ENCODE data around the gene DOLK. TPM values are rescaled to one million over a fixed set of nuclear protein-coding genes. Genes with fewer than 3 reads are reported as not detected.

DOLK gene
- total and polyA plus RNA-seq, 4 donors = 9.5 to 15.3 (median 11.7) TPM

DNA sequence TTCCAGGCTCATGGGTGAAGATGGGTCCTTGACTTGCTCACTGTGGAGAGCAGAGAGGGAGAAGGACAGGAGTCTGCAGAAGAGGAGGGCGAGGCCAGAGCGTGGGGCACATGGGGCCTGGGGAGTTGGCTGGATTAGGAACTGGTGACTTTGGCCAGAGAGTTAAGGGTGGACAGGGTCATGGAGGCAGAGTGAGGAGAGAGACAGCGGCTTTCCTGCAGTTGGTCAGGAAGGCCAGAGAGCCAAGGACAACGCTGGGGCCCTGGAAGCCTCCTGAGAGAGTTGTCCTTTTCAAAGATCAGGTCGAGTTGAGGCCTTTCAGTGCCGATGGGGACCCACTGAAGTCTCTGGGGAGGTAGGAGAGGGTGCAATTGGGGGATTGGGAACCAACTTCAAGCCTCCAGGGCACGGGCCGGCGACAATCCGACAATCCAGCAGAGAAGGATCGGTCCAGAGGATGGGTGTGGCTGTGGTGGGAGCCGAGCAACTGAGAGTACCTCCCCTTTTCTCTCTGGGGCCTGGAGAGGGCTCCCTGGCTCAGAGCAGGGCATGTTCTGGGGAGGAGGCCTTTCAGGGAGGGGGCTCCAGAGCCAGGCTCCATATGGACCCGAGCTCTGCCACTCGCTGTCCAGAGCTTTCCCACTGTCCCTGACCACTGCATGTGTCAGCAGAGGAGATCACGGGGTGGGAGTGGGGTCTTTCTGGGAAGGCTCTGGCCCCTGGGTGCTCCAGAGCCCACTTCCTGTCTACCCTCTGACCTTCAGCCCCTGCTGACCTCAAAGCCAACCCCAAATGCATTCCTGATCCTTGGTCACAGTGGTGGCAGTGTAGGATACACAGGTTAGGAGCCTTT lies 34.1 kb downstream of the DOLK start:
- H3K4me3 ChIP-seq (ENCODE audit: low read depth in 1 of 3, low read length in 3 of 3) = no peak overlapping the region
- TF ChIP-seq FOXA2 (IDR thresholded peaks at IDR 0.05) = no peak
- no peak for TF ChIP-seq GABPA (IDR thresholded peaks at IDR 0.05 in 1 of 2, conservative IDR thresholded peaks at IDR 0.05 in 1 of 2)
- no peak for TF ChIP-seq HNF4A (conservative IDR thresholded peaks at IDR 0.05)
- no peak for TF ChIP-seq RAD21 (IDR thresholded peaks at IDR 0.05)
- H3K4me1 ChIP-seq (ENCODE audit: control insufficient read depth in 4 of 4, insufficient read depth in 4 of 4, low read length in 3 of 4) = peaks cover 5 to 51% (median 31%) of the 10 kb centered on the region in 4 donors
- no peaks in the 10 kb centered on the region for H3K27me3 ChIP-seq (ENCODE audit: control insufficient read depth in 4 of 4, insufficient read depth in 4 of 4, low read length in 3 of 4)
- DNase-seq (ENCODE audit: low spot score) = no peak
- no peaks in the 10 kb centered on the region for H3K9me3 ChIP-seq (ENCODE audit: control insufficient read depth in 4 of 4, low read length in 3 of 4)
- peak overlapping the region; percentile 34 to 54 for H3K27ac ChIP-seq (ENCODE audit: low read depth in 1 of 2, low read length in 2 of 2)
- 77% methylated on average over 15 of the region's 15 CpGs for WGBS
- no peak overlapping the region for H3K9ac ChIP-seq (ENCODE audit: low read depth in 1 of 2, low read length in 2 of 2)
- H3K36me3 ChIP-seq (ENCODE audit: control insufficient read depth in 4 of 4, insufficient read depth in 3 of 4, low read depth in 1 of 4, low read length in 3 of 4) = peaks cover 4 to 24% (median 17%) of the 10 kb centered on the region in 4 donors

DNA sequence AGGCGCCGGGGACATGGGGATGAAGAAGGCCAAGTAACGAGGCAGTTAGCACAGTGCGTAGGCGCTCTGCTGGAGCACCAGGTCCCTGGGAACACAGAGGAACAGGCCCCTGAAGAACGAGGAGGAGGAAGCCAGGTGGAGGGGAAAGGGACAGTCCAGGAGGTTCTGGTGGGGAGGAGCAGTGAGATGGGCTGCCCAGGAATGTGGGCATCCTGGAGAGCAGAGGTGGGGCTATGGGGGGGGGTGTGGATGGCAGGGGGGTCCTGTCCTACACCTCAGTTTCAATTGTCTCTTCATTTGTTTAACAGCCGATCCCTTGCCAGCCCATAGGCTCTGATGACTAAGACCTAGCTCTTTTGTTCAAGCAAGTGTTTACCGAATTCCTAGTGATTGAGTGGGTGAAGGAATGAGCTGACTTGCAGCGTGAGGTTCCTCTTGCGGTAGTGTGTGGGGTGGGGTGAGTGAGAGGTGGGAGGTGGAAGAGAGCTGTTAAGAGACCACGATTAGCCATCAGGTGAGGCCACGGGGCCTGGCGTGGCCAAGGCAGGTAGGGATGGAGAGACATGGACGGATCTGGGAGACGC lies 35.0 kb downstream of the DOLK start:
- DNase-seq (ENCODE audit: low spot score) = no peak
- Histone ChIP-seq H3K4me1 (ENCODE audit: control insufficient read depth in 4 of 4, insufficient read depth in 4 of 4, low read length in 3 of 4) (peaks cover 3 to 45% (median 27%) of the 10 kb centered on the region in 4 donors), H3K9me3 (ENCODE audit: control insufficient read depth in 4 of 4, low read length in 3 of 4) (no peaks in the 10 kb centered on the region), H3K27me3 (ENCODE audit: control insufficient read depth in 4 of 4, insufficient read depth in 4 of 4, low read length in 3 of 4) (no peaks in the 10 kb centered on the region), H3K9ac (ENCODE audit: low read depth in 1 of 2, low read length in 2 of 2) (no peak overlapping the region), H3K27ac (ENCODE audit: low read depth in 1 of 2, low read length in 2 of 2) (peak overlapping the region; percentile 34 to 54), H3K36me3 (ENCODE audit: control insufficient read depth in 4 of 4, insufficient read depth in 3 of 4, low read depth in 1 of 4, low read length in 3 of 4) (peaks cover 6 to 33% (median 25%) of the 10 kb centered on the region in 4 donors), H3K4me3 (ENCODE audit: low read depth in 1 of 3, low read length in 3 of 3) (no peak overlapping the region)
- WGBS = 85% methylated on average over 15 of the region's 15 CpGs
- TF ChIP-seq EGR1 (IDR thresholded peaks at IDR 0.05; ENCODE audit: low read depth in 2 of 2) (no peak), NR2F2 (IDR thresholded peaks at IDR 0.05) (no peak), JUND (IDR thresholded peaks at IDR 0.05) (no peak), ZBTB33 (IDR thresholded peaks at IDR 0.05) (no peak), SP1 (IDR thresholded peaks at IDR 0.05) (no peak), RXRA (IDR thresholded peaks at IDR 0.05) (no peak), FOXA2 (IDR thresholded peaks at IDR 0.05) (no peak), FOXA1 (IDR thresholded peaks at IDR 0.05) (no peak), GABPA (IDR thresholded peaks at IDR 0.05 in 1 of 2, conservative IDR thresholded peaks at IDR 0.05 in 1 of 2) (no peak), HNF4G (IDR thresholded peaks at IDR 0.05) (no peak), YY1 (IDR thresholded peaks at IDR 0.05) (no peak), CTCF (IDR thresholded peaks at IDR 0.05; ENCODE audit: low read depth, low read length, missing input control) (no peak), HNF4A (conservative IDR thresholded peaks at IDR 0.05) (no peak), TAF1 (conservative IDR thresholded peaks at IDR 0.05) (no peak), RAD21 (IDR thresholded peaks at IDR 0.05) (no peak)
- TF ChIP-seq, protein P1, sequence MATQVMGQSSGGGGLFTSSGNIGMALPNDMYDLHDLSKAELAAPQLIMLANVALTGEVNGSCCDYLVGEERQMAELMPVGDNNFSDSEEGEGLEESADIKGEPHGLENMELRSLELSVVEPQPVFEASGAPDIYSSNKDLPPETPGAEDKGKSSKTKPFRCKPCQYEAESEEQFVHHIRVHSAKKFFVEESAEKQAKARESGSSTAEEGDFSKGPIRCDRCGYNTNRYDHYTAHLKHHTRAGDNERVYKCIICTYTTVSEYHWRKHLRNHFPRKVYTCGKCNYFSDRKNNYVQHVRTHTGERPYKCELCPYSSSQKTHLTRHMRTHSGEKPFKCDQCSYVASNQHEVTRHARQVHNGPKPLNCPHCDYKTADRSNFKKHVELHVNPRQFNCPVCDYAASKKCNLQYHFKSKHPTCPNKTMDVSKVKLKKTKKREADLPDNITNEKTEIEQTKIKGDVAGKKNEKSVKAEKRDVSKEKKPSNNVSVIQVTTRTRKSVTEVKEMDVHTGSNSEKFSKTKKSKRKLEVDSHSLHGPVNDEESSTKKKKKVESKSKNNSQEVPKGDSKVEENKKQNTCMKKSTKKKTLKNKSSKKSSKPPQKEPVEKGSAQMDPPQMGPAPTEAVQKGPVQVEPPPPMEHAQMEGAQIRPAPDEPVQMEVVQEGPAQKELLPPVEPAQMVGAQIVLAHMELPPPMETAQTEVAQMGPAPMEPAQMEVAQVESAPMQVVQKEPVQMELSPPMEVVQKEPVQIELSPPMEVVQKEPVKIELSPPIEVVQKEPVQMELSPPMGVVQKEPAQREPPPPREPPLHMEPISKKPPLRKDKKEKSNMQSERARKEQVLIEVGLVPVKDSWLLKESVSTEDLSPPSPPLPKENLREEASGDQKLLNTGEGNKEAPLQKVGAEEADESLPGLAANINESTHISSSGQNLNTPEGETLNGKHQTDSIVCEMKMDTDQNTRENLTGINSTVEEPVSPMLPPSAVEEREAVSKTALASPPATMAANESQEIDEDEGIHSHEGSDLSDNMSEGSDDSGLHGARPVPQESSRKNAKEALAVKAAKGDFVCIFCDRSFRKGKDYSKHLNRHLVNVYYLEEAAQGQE (IDR thresholded peaks at IDR 0.05) = no peak
- TF ChIP-seq, protein P2, sequence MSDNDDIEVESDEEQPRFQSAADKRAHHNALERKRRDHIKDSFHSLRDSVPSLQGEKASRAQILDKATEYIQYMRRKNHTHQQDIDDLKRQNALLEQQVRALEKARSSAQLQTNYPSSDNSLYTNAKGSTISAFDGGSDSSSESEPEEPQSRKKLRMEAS (IDR thresholded peaks at IDR 0.05) = no peak
- TF ChIP-seq, protein P3, sequence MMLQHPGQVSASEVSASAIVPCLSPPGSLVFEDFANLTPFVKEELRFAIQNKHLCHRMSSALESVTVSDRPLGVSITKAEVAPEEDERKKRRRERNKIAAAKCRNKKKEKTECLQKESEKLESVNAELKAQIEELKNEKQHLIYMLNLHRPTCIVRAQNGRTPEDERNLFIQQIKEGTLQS (IDR thresholded peaks at IDR 0.05) = no peak
